Loucy (cell line): ENCODE data around the gene ZNF44.

Experiments
- H2AFZ ChIP-seq: fragments of 200-600 bp; sonication (generic); 2 replicates; pipeline ENCODE4 v1.6.0; 2016; ENCODE audit warnings: antibody characterized with exemption, mild to moderate bottlenecking, low read length, moderate library complexity
- H3F3A ChIP-seq: fragments of 200-600 bp; 2 replicates; pipeline ENCODE4 v1.6.0; 2016; ENCODE audit warnings: antibody characterized with exemption, low read depth, mild to moderate bottlenecking
- H3K27me3 ChIP-seq: fragments of 200-600 bp; sonication (generic); 2 replicates; pipeline ENCODE4 v1.6.1; 2014; ENCODE audit warnings: low read length, mild to moderate bottlenecking; ENCODE audit not compliant: insufficient read depth, poor library complexity, severe bottlenecking
- H3K36me3 ChIP-seq: fragments of 200-600 bp; sonication (generic); 2 replicates; pipeline ENCODE4 v1.6.1; 2016; ENCODE audit warnings: low read length; ENCODE audit not compliant: insufficient read depth
- H3K4me1 ChIP-seq: fragments of 200-600 bp; sonication (generic); 2 replicates; pipeline ENCODE4 v1.5.1; 2014; ENCODE audit warnings: low read length, mild to moderate bottlenecking; ENCODE audit not compliant: insufficient read depth, poor library complexity, severe bottlenecking
- H3K4me2 ChIP-seq: fragments of 200-600 bp; sonication (generic); 2 replicates; pipeline ENCODE4 v1.6.0; 2014; ENCODE audit warnings: antibody characterized with exemption, low read length, low read depth, mild to moderate bottlenecking; ENCODE audit not compliant: poor library complexity, severe bottlenecking
- H3K4me3 ChIP-seq: fragments of 200-600 bp; sonication (generic); 2 replicates; pipeline ENCODE4 v1.5.1; 2014; ENCODE audit warnings: low read length, mild to moderate bottlenecking, mixed read lengths; ENCODE audit not compliant: poor library complexity, severe bottlenecking
- H3K79me2 ChIP-seq: fragments of 200-600 bp; sonication (generic); 2 replicates; pipeline ENCODE4 v1.6.1; 2014; ENCODE audit warnings: low read length; ENCODE audit not compliant: insufficient read depth
- H3K9ac ChIP-seq: fragments of 200-600 bp; sonication (generic); 2 replicates; pipeline ENCODE4 v1.6.0; 2014; ENCODE audit warnings: mild to moderate bottlenecking, low read depth, low read length, moderate library complexity; ENCODE audit not compliant: poor library complexity, severe bottlenecking
- H3K9me2 ChIP-seq: fragments of 200-600 bp; sonication (generic); replicated peaks from 2 replicates; pipeline ENCODE4 v1.6.1; 2016; ENCODE audit warnings: low read depth, low read length, mixed read lengths
- H3K9me3 ChIP-seq: fragments of 200-600 bp; sonication (generic); 2 replicates; pipeline ENCODE4 v1.6.1; 2014; ENCODE audit warnings: mild to moderate bottlenecking, antibody characterized with exemption, low read length, low read depth; ENCODE audit not compliant: insufficient read depth
- H4K20me1 ChIP-seq: fragments of 200-600 bp; sonication (generic); 2 replicates; pipeline ENCODE4 v1.6.0; 2014; ENCODE audit warnings: antibody characterized with exemption, low read length, mild to moderate bottlenecking; ENCODE audit not compliant: insufficient read depth, poor library complexity, severe bottlenecking
- CTCF ChIP-seq: fragments of 200-600 bp; sonication (generic); conservative IDR thresholded peaks from 2 replicates; pipeline ENCODE4 v1.5.1; 2014; ENCODE audit warnings: mild to moderate bottlenecking, antibody characterized with exemption, low read length
- EZH2phosphoT487 ChIP-seq: fragments of 200-600 bp; IDR thresholded peaks from 2 replicates; pipeline ENCODE4 v1.6.1; 2018; ENCODE audit warnings: antibody characterized with exemption, mild to moderate bottlenecking, moderate library complexity, borderline replicate concordance

Gene ZNF44

GRCh38 chr19:12237143-12237839, 57.4 kb downstream of the ZNF44 start:
- Histone ChIP-seq H3K36me3 (no peaks in the 10 kb centered on the region), H3K9me2 (no peaks in the 10 kb centered on the region), H3F3A (no peaks in the 10 kb centered on the region), H3K4me2 (no peak overlapping the region), H4K20me1 (no peaks in the 10 kb centered on the region), H3K4me1 (no peaks in the 10 kb centered on the region), H3K79me2 (no peaks in the 10 kb centered on the region), H3K9ac (no peak overlapping the region), H3K9me3 (no peaks in the 10 kb centered on the region), H2AFZ (no peak overlapping the region), H3K27me3 (no peaks in the 10 kb centered on the region), H3K4me3 (no peak overlapping the region)
- no peak for TF ChIP-seq CTCF
- no peak for TF ChIP-seq EZH2phosphoT487

- H3K4me2 ChIP-seq: no peak overlapping the region
- no peaks in the 10 kb centered on the region for H4K20me1 ChIP-seq
- H3K79me2 ChIP-seq: no peaks in the 10 kb centered on the region
- H3K4me1 ChIP-seq: no peaks in the 10 kb centered on the region
- H3K9ac ChIP-seq: no peak overlapping the region
- TF ChIP-seq CTCF (no peak), EZH2phosphoT487 (no peak)
- no peak overlapping the region for H2AFZ ChIP-seq
- H3F3A ChIP-seq: no peaks in the 10 kb centered on the region
- H3K9me2 ChIP-seq: no peaks in the 10 kb centered on the region
- no peak overlapping the region for H3K4me3 ChIP-seq
- no peaks in the 10 kb centered on the region for H3K36me3 ChIP-seq
- no peaks in the 10 kb centered on the region for H3K9me3 ChIP-seq
- no peaks in the 10 kb centered on the region for H3K27me3 ChIP-seq
These were observed 61.7 kb downstream of the ZNF44 start for GRCh38 chr19:12232961-12233360.

DNA sequence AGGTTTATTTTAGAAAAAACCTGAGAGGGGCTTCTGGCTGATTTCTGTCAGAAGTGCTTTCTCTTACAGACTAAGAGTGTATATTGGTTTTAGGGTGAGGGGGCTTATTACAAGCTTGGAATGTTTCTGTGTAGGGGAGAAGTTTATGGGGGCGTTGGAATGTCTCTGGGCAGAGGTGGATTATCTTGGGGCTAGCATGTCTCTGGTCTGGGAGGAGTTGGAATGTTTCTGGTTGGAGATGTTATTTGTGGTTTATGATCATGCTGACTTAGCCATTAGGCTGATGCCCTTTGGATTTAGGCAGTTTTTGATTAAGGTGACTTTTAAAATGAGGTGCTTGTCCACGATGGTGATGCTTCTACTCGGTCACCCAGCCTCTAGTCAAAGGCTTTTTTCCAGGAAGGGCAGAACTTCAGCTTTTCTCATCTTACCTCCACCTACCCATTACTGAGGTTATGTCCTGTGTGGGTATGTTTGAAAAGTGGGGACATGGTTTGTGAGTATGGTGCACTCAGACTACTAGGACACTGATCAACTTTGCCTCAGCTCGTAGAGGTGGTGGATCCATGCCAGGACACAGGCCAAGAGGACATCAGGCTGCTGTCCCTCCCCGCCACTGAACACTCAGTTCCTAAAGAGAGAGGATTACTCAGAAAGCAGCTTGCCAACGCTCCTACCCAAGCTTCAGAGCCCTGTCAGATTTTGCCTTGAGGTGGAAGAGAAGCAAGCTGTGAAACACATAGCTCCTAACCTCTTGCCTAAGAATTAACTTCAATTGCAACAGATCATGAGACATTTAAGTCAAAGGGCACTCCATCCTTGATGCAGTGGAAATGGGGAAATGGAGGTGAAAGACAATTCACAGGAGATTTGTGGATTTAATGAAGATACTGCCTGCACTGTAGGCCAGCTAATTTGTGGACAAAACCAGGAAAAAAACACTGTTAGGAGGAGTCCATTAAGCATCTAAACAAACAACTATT, 63.6 kb downstream of the ZNF44 start:
- Histone ChIP-seq H3K27me3 (no peaks in the 10 kb centered on the region), H3K36me3 (no peaks in the 10 kb centered on the region), H3K79me2 (no peaks in the 10 kb centered on the region), H2AFZ (no peak overlapping the region), H3F3A (no peaks in the 10 kb centered on the region), H3K9ac (no peak overlapping the region), H3K9me2 (no peaks in the 10 kb centered on the region), H3K4me3 (no peak overlapping the region), H4K20me1 (no peaks in the 10 kb centered on the region), H3K4me2 (no peak overlapping the region), H3K4me1 (no peaks in the 10 kb centered on the region), H3K9me3 (no peaks in the 10 kb centered on the region)
- no peak for TF ChIP-seq CTCF
- TF ChIP-seq EZH2phosphoT487: no peak
